ENCODE results near the gene ELMO1.

GRCh38 chr7:37256631-37257030, 192.0 kb downstream of the ELMO1 start:
- TF ChIP-seq CTCF (IDR thresholded peaks at IDR 0.05) (no peak), RCOR1 (IDR thresholded peaks at IDR 0.05; ENCODE audit: low read depth, low read length) (no peak), CHD4 (IDR thresholded peaks at IDR 0.05; ENCODE audit: borderline replicate concordance) (no peak), TP53 (CRISPR knock-in tag; IDR thresholded peaks at IDR 0.05) (no peak), FOSL2 (IDR thresholded peaks at IDR 0.05) (no peak), FOSL2 (CRISPR knock-in tag; IDR thresholded peaks at IDR 0.05) (no peak), TFCP2L1 (CRISPR knock-in tag; IDR thresholded peaks at IDR 0.05) (no peak), NFE2L2 (conservative IDR thresholded peaks at IDR 0.05; ENCODE audit: low read length) (no peak), NPAS2 (CRISPR knock-in tag; IDR thresholded peaks at IDR 0.05; ENCODE audit: borderline replicate concordance) (no peak), PHF8 (IDR thresholded peaks at IDR 0.05; ENCODE audit: borderline replicate concordance, low read depth) (no peak), RFX5 (IDR thresholded peaks at IDR 0.05) (no peak)

All from A549 (cell line).